T-helper 1 cell treated with Interleukin-12 subunit alpha and Interleukin-12 subunit beta and Interleukin-4 antibody, amounts not matched to agents 30 μg/mL and 1 μg/mL, for 36 hours (primary cell): ENCODE results near the gene DCAF8L1.
"Not testable (repeated sequence)": the region's sequence is repeated elsewhere in the genome, so short reads cannot be mapped to it uniquely, and the experiment has no call there.

ENCODE experiments used
- H3K27ac Mint-ChIP-seq: one replicate; pipeline ENCODE4 v1.8.0; 2021; ENCODE audit warnings: mild to moderate bottlenecking, mixed read lengths
- H3K27me3 Mint-ChIP-seq: one replicate; pipeline ENCODE4 v1.8.0; 2021; ENCODE audit warnings: low read depth, mixed read lengths
- H3K36me3 Mint-ChIP-seq: one replicate; pipeline ENCODE4 v1.8.0; 2021; ENCODE audit warnings: low read depth, mixed read lengths
- H3K4me1 Mint-ChIP-seq: one replicate; pipeline ENCODE4 v1.8.0; 2021; ENCODE audit warnings: low read depth, mixed read lengths
- H3K4me3 Mint-ChIP-seq: one replicate; pipeline ENCODE4 v1.8.0; 2021; ENCODE audit warnings: mild to moderate bottlenecking, moderate library complexity, mixed read lengths
- H3K9me3 Mint-ChIP-seq: one replicate; pipeline ENCODE4 v1.8.0; 2021; ENCODE audit warnings: mixed read lengths

DCAF8L1 gene

DNA sequence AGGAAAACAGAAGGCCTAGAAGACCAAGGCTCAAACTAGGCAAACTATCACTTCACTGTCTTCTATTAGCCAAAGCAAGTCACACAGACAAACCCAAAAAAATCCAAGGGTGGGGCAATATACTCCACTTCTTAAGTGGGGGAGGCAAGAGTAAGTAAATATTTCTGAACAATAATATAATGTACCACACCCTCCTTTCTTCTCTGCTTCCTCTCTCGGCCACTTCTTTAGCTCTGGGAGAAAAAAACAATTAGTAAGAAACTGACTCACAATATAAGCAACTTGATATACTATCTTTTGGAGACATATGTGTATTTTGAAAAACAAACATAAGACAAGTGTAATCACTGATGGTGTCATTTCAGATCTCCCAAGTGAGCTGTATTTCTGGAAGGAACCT, 14.8 kb downstream of the DCAF8L1 start:
- H3K36me3 Mint-ChIP-seq: no peaks in the 10 kb centered on the region
- H3K9me3 Mint-ChIP-seq: peaks cover 4% of the 10 kb centered on the region
- no peaks in the 10 kb centered on the region for H3K4me1 Mint-ChIP-seq
- no peak overlapping the region for H3K27ac Mint-ChIP-seq
- H3K4me3 Mint-ChIP-seq: no peak overlapping the region
- no peaks in the 10 kb centered on the region for H3K27me3 Mint-ChIP-seq

DNA sequence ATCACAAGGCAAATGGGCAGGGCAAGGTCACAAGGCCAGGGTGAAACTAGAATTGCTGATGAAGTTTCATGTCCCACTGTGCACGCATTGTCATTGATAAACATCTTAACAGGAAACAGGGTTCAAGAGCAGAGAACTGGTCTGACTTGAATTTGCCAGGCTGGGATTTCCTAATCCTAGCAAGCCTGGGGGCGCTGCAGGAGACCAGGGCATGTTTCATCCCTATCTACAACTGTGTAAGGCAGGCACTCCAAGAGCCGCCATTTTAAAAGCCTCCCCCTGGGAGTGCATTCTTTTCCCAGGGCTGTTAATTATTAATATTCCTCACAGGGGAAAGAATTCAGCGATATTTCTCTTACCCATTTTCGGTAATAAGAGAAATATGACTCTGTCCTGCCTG, 15.9 kb downstream of the DCAF8L1 start:
- not testable (repeated sequence) for H3K27ac Mint-ChIP-seq, H3K27me3 Mint-ChIP-seq, H3K36me3 Mint-ChIP-seq, H3K9me3 Mint-ChIP-seq, H3K4me3 Mint-ChIP-seq, H3K4me1 Mint-ChIP-seq

DNA sequence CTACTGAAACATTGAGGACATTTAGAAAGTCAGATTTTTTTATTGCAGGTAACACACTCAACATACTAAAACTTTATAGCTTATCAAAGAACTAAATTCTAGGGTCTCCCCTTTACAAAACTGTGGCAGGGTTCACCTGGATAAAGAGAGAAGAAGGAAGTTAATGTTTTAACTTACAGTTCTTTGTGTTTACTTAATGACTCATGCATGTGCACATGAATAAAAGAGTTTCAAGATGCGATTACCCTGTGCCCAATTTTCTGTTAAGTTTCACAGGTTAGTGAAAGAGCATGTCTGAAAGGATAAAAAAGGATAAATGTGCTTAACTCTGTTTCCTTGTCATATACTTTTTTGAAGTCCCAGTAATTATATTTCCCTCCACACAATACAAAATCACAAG, 16.8 kb downstream of the DCAF8L1 start:
- H3K9me3 Mint-ChIP-seq: peaks cover 9% of the 10 kb centered on the region
- no peak overlapping the region for H3K27ac Mint-ChIP-seq
- no peaks in the 10 kb centered on the region for H3K4me1 Mint-ChIP-seq
- H3K36me3 Mint-ChIP-seq: no peaks in the 10 kb centered on the region
- no peaks in the 10 kb centered on the region for H3K27me3 Mint-ChIP-seq
- H3K4me3 Mint-ChIP-seq: no peak overlapping the region

- not testable (repeated sequence) for H3K4me1 Mint-ChIP-seq, H3K4me3 Mint-ChIP-seq, H3K9me3 Mint-ChIP-seq, H3K27me3 Mint-ChIP-seq, H3K27ac Mint-ChIP-seq, H3K36me3 Mint-ChIP-seq
Measured at GRCh38 chrX:27960410-27960809, 20.8 kb downstream of the DCAF8L1 start.

DNA sequence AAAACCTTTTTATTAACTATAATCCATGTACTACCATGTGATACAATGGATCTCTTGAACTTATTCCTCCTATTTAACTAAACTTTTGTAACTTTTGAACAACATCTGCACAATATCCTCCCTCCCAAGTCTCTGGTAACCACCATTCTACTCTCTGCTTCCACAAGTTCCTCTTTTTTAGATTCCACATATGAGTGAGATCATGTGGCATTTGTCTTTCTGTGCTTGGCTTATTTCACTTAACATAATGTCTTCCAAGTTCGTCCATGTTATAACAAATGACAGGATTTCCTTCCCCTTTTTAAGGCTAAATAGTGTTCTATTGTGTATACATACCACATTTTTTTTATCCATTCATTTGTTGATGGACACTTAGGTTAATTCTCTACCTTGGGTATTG, 28.1 kb downstream of the DCAF8L1 start:
- H3K4me3 Mint-ChIP-seq: no peak overlapping the region
- H3K36me3 Mint-ChIP-seq: no peaks in the 10 kb centered on the region
- H3K27me3 Mint-ChIP-seq: no peaks in the 10 kb centered on the region
- H3K27ac Mint-ChIP-seq: no peak overlapping the region
- peaks cover 9% of the 10 kb centered on the region for H3K9me3 Mint-ChIP-seq
- no peaks in the 10 kb centered on the region for H3K4me1 Mint-ChIP-seq

- Mint-ChIP-seq H3K27ac (no peak overlapping the region), H3K27me3 (no peaks in the 10 kb centered on the region), H3K36me3 (no peaks in the 10 kb centered on the region), H3K9me3 (peaks cover 8% of the 10 kb centered on the region), H3K4me3 (no peak overlapping the region), H3K4me1 (no peaks in the 10 kb centered on the region)
Measured at GRCh38 chrX:27933361-27933760, 47.9 kb downstream of the DCAF8L1 start.
